Measurements from ENCODE around the gene LSM2.
A peak's percentile ranks its signal among the peaks of the same experiment; 100 is the strongest.
"Not testable (repeated sequence)": the region's sequence is repeated elsewhere in the genome, so short reads cannot be mapped to it uniquely, and the experiment has no call there.

Gene LSM2

GRCh38 chr6:31806470-31807272 is at the start of gene LSM2:
TSS of gene LSM2 (minus strand) at chr6:31806966. CDS start at chr6:31806757, 209 bp downstream.
- DNase-seq (ENCODE audit: low read depth in 2 of 2): peak; percentile 88 to 90

- not testable (repeated sequence) for DNase-seq (ENCODE audit: low read depth in 2 of 2)
Observed at GRCh38 chr6:31851980-31852718, 45.4 kb upstream of the LSM2 start.

GRCh38 chr6:31851485-31851832 is 44.7 kb upstream of the LSM2 start:
- DNase-seq (ENCODE audit: low read depth in 2 of 2): no peak

- no peak for DNase-seq (ENCODE audit: low read depth in 2 of 2)
Observed at GRCh38 chr6:31850765-31851484, 44.2 kb upstream of the LSM2 start.

- no peak for DNase-seq (ENCODE audit: low read depth in 2 of 2)
Observed at GRCh38 chr6:31847276-31847978, 40.7 kb upstream of the LSM2 start.

- DNase-seq (ENCODE audit: low read depth in 2 of 2): no peak
Observed at GRCh38 chr6:31844507-31844906, 37.7 kb upstream of the LSM2 start.

- DNase-seq (ENCODE audit: low read depth in 2 of 2): no peak
Observed at GRCh38 chr6:31842053-31842452, 35.3 kb upstream of the LSM2 start.

- not testable (repeated sequence) for DNase-seq (ENCODE audit: low read depth in 2 of 2)
Observed at GRCh38 chr6:31839779-31840126, 33.0 kb upstream of the LSM2 start.

GRCh38 chr6:31838968-31839367 is 32.2 kb upstream of the LSM2 start:
- no peak for DNase-seq (ENCODE audit: low read depth in 2 of 2)

GRCh38 chr6:31838114-31838553 is 31.4 kb upstream of the LSM2 start:
- DNase-seq (ENCODE audit: low read depth in 2 of 2): not testable (repeated sequence)

- DNase-seq (ENCODE audit: low read depth in 2 of 2): no peak
Observed at GRCh38 chr6:31837369-31838113, 30.8 kb upstream of the LSM2 start.

GRCh38 chr6:31836474-31837368 is 30.0 kb upstream of the LSM2 start:
- no peak for DNase-seq (ENCODE audit: low read depth in 2 of 2)

- DNase-seq (ENCODE audit: low read depth in 2 of 2): no peak
Observed at GRCh38 chr6:31836047-31836473, 29.3 kb upstream of the LSM2 start.

GRCh38 chr6:31834367-31835250 is 27.8 kb upstream of the LSM2 start:
- peak; percentile 57 to 66 for DNase-seq (ENCODE audit: low read depth in 2 of 2)

GRCh38 chr6:31831350-31832215 is 24.8 kb upstream of the LSM2 start:
- no peak for DNase-seq (ENCODE audit: low read depth in 2 of 2)

GRCh38 chr6:31830886-31831335 is 24.1 kb upstream of the LSM2 start:
- no peak for DNase-seq (ENCODE audit: low read depth in 2 of 2)

GRCh38 chr6:31829633-31830283 is 23.0 kb upstream of the LSM2 start:
- no peak for DNase-seq (ENCODE audit: low read depth in 2 of 2)

Data from fibroblast of skin of left biceps (primary cell).